ENCODE measurements around the gene TFG. TPM values are rescaled to one million over a fixed set of nuclear protein-coding genes. Genes with fewer than 3 reads are reported as not detected.
"Not testable (repeated sequence)": the region's sequence is repeated elsewhere in the genome, so short reads cannot be mapped to it uniquely, and the experiment has no call there.

TFG gene
- 60.9 and 68.2 TPM in 2 replicates for total RNA-seq (2014; rRNA removed; shearing (Covaris generic))

DNA sequence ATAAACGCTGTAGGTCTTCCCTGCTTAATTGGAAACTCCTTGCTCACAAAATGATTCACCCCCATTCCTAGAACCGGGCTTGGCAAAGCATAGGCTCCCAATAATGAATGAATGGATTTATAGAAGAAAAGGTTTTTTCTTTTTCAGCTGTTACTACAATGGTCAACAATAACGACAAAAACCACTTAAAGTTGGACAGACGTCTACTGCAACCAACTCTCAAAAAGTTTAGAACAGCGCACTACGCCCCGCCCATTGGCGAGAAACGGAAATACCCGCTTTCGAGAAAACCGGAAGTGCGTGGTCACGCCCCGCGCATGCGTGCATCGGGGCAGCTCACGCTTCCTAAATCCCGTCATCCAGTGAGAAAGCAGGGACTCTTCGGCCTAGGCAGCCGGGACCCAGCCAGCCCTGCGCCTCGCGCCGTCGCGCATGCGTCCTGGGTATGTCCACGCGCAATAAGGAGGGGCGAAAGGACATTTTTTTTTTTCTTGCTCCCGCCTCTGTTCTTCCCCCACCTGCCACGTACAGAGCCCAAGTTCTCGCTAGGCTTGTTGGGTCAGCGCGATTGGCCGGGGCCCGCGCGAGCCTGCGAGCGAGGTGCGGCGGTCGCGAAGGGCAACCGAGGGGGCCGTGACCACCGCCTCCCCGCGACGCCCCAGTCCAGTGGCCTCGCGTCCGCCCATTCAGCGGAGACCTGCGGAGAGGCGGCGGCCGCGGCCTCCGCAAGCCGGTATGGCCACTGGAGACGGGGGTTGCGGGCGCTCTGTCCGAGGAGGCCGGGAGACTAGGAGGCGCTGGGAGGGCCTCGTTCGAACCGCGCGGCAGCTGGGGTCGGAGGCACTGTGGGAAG, at the start of gene TFG:
Gene TFG, plus strand, starts transcription at position 506 of the 853 bp plus-strand sequence. CDS start 4,192 bp downstream, outside the sequence.
- DNase-seq (ENCODE audit: low spot score) = peak; percentile 100

DNA sequence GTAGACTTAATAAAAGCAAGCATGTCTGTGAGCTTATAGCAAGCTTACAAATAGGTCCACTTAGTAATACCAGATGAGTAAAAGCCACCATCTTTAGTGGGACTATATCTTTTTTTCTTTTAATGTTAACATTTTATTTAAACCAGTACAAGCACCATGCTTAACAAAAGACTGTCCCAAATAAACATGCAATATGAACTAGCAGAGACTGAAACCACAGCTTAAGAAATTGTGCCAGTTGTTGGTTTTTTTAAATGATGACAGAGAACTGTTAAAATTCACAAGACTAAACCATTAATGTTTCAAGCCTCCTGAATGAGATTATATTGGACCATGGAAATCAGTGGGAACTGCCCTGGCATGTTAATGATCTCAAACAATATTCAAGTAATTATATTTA, 48.0 kb upstream of the TFG start:
- DNase-seq (ENCODE audit: low spot score) = not testable (repeated sequence)

DNA sequence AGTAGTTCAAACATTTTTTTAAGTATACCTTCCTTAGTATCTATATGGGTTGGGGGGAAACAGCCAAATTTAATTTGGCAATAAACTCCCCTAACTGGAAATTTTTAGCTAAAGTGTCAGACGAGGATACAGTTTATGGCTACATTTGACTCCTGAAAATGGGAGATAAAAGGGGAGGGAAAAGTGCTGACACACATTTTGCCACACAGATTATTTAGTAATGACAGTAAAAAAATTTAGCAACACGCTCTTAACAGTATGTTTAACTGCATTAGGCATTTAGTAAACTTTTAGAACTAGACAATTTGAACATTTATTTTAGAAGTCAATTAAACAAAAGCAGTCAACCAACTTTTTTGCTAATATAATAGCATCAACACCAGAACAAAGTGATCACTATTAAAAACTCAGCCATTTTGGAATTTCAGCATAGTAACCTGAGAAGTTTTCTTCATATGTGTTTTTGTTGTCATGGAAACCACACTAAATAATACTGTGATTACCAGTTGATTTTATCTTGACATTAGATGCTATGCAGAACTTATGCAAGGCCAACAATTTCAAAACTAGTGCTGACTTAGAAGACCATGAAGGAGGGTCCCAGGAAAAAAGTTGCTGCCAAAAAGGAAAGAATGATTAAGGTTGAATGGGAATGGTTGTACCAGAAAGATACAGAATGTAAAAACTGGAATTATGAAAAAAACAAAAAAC, 47.0 kb upstream of the TFG start:
- DNase-seq (ENCODE audit: low spot score) = peak; percentile 14

DNA sequence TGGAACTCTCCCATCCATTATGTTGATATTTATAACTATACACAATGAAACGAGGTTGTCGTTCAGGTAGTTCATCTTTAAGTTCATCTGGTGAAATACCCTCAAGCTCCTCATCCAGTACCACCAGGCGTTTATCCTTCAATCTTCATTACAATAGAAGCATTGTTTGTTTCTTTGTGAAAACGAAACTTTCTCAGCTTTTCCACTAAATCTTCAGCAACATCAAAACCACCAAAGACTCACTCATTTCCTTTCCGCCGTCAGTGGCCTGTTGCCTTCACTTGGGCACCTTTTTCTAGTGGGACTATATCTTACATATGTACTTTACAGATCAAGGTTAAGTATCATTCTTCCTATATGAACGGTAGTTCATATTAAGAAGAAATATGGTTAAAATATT, 44.1 kb upstream of the TFG start:
- DNase-seq (ENCODE audit: low spot score) = no peak

DNA sequence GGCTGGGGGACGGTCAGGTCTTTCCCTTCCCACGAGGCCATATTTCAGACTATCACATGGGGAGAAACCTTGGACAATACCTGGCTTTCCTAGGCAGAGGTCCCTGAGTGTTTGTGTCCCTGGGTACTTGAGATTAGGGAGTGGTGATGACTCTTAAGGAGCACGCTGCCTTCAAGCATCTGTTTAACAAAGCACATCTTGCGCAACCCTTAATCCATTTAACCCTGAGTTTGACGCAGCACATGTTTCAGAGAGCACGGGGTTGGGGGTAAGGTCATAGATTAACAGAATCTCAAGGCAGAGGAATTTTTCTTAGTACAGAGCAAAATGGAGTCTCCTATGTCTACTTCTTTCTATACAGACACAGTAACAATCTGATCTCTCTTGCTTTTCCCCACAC, 42.6 kb upstream of the TFG start:
- DNase-seq (ENCODE audit: low spot score) = not testable (repeated sequence)

DNA sequence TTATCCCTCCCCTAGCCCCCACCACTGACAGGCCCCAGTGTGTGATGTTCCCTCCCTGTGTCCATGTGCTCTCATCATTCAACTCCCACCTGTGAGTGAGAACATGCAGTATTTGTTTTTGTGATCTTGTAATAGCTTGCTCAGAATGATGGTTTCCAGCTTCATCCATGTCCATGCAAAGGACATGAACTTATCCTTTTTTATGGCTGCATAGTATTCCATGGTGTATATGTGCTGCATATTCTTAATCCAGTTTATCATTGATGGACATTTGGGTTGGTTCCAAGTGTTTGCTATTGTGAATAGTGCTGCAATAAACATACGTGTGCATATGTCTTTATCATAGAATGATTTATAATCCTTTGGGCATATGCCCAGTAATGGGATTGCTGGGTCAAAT, 42.0 kb upstream of the TFG start:
- not testable (repeated sequence) for DNase-seq (ENCODE audit: low spot score)

DNA sequence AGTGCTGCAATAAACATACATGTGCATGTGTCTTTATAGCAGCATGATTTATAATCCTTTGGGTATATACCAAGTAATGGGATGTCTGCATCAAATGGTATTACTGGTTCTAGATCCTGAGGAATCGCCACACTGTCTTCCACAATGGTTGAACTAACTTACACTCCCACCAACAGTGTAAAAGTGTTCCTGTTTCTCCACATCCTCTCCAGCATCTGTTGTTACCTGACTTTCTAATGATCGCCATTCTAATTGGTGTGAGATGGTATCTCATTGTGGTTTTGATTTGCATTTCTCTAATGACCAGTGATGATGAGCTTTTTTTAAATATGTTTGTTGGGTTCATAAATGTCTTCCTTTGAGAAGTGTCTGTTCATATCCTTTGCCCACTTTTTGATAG, 38.3 kb upstream of the TFG start:
- DNase-seq (ENCODE audit: low spot score) = not testable (repeated sequence)

DNA sequence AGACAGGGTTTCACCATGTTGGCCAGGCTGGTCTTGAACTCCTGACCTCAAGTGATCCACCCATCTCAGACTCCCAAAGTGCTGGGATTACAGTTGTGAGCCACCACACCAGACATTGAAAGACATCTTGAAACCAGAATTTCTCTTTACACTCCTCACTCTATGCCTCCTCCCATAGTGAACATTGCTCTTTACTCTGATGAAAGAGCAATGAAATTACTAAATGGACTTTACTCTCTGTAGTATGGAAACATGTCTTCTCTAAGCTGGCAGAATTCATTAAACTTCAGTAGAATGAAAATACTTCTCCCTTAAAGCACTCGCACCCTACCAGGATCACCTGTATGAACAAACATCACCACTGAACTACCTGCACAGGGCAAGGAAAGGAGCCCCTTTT, 27.8 kb upstream of the TFG start:
- no peak for DNase-seq (ENCODE audit: low spot score)

DNA sequence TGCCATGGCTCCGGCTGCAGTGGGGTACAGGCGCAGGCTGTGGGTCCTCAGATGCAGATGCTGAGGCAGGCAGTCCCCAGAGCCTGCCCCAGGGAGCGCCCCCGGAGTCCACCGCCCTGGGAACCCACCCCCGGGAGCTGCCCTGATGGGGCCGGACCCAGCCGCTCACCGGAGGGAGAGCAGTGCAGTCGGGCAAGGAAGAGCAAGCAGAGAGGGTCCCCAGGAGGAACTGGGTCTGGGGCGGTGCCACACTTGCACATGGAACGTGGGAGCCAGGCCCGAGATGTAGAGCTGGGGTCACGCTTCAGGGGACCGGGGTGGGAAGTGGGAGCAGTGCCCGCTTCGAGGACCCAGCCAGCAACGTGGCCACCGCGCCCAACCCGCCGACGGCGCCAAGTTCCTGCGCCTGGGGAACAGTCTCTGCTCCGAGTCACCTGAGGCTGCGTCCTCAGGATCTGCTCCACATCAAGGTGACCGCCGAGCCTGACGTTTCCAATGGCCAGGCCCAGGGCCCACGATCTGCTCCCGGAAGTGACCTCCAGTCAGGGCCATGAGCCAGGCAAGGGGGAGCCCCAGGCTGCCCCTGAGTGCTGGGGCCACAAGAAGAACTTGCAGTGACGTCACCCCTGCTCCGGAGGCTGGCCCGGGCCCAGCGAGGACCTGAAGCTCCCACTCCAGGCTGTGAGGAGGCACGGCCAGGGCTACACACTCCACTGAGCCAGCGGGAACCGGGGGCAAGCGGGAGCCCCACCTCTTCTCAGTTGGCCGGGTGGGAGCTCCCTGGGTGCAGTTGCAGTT, 27.0 kb upstream of the TFG start:
- DNase-seq (ENCODE audit: low spot score) = no peak

DNA sequence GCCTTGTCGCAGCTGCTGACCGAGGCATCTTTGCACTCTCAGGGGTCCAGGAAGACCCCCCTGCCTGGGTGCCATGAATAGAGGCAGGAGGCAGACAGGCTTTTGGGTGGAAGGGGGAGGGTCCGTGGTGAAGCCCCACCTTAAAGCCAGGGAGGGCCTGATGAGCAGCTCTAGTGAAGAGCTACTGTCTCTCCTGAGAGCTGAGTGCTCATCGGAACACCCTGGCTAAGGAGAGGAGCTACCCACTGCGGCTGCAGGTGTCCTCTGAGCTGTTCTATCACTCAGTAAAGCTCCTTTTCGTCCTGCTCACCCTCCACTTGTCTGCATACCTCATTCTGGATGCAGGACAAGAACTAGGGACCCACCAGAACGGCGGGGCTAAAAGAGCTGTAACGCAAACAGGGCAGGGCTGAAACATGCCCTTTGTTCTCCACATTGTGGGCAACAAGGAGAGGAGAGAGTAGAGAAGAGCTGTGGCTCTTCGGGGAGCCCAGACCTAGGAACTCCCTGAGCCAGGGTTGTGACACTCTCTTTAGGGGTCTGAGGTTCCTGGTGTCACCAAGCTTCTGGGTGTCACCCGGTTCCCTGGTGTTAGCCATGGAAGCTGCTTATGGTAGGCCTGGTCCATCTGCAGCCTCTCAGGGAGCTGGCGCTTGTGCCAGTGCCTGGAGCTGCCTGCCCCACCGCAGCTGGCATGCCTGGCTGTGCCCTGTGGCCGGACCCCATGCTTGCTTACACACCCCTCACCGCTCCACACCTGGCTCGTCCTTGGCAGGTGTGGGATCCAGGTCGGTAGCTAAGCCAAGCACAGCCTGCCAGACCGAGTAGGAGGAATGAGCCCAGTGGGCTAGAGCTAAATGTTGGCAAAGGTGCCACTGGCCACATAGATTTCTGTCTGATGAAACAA, 26.2 kb upstream of the TFG start:
- DNase-seq (ENCODE audit: low spot score) = no peak

DNA sequence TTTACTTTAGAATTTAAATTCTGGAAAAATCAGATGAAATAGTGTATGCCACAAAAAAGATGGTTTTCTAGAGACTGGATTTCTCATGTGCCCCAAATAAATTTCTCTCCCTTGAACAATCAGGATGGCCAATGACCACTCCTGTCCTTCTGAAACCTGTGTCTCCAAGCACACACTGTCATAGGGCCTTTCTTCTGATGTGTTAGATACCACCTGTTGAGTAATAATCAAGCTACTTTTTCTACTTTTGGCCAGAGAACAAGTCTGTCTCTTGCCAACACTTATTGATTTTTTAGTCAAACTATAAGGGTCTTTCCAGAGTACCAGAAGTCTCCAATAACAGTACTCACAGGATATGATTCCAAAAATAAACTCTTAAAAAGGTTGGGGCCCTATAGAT, 16.1 kb upstream of the TFG start:
- DNase-seq (ENCODE audit: low spot score) = no peak

DNA sequence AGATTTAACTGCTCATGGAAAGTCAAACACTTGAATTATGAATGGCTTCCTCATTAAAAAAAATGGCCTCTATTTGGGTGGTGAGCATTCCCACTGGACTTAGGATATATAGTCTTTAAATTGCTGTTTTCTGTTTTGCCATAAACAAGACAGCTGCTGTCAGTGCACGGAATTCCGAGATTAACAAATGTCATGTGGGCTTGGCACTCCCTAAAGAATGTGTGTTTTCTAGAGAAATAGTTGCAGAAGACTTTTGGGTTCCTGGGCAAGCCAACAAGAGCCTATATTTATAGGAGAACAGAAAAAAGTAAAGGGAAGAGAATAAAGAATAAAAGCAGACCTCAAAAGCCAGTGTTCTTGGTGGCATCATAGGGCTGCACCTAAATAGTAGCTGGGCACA, 13.6 kb upstream of the TFG start:
- DNase-seq (ENCODE audit: low spot score) = no peak

DNA sequence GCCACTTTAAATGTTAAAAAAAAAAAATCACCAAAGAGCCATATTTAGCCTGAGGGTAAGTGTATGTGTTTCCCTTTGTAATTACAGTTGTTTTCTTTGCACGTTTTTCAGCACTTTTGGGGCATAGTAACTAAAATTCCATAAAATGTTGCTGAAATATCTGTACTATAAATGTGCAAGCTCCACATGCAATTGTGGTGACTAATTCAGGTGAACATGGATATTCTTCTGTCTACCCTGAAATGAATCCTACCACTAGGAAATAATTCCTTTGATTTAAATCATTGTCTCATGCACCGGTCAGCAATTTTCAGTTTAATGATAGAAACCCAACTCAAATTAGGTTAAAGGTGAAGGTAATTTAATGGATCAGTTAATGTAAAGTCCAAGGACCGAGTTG, 13.1 kb upstream of the TFG start:
- no peak for DNase-seq (ENCODE audit: low spot score)

DNA sequence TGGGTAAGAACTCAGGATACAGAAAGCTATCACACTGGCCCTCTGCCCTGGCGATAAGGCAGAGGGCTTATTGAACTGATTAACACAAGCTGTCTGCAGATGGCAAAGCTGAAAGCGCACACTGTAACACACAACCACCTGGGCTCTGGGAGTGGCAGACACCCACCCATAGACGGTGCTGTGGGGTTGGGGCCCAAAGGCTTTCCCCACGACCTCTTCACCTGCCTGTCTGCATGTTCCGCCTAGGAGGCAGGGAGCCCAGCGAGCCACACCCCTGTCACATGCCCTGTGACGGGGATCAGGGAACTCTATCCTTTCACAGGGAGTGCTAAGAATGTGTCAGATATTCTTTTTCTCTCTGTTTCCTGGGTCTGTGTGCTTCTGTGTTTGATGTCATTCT, 12.1 kb upstream of the TFG start:
- DNase-seq (ENCODE audit: low spot score) = no peak

DNA sequence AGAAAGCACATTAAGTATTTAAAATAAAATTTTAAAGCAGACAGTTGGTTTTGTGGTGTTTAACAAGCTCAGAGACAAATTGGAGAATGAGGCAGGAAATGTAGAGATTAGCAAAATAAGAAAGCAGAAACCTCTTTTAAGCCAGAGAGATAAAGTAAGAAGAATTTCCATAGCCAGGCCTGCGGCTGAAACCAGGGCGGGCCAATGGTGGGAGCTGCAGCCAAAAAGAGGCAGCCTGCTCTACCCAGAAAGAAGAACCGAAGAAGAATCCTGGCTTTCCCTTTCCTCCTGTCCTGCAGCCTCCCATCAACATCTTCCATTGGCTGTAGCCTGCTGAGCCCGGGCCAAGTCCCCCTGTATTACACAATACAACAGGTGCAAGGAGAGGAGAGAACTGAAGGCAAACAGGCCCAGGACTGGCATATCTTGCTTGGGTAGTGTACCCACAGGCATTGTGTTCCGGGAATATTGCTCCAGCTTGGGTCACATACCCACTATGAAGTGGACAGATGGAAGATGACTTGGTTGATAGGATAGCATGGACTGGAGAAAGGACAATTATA, 11.5 kb upstream of the TFG start:
- DNase-seq (ENCODE audit: low spot score) = no peak

DNA sequence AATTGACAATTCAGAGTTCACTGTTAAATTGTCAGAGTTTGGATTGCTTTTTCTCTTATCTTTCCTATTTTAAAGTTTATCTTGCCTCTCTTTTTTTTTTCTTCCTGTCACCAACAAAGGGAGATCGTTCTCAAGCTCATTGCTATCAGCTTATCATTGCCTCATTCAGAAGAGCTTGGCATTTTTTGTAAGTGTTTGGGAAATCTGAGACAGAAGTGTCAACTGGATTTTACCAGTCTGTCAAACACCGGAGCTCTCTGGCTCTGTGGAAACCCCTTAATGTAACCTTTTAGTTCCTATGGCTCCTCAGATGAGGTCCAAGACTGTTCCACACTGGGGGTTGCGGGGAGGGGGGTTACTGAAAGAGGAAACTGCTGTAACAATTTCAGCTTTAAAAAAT, 10.6 kb upstream of the TFG start:
- no peak for DNase-seq (ENCODE audit: low spot score)

DNA sequence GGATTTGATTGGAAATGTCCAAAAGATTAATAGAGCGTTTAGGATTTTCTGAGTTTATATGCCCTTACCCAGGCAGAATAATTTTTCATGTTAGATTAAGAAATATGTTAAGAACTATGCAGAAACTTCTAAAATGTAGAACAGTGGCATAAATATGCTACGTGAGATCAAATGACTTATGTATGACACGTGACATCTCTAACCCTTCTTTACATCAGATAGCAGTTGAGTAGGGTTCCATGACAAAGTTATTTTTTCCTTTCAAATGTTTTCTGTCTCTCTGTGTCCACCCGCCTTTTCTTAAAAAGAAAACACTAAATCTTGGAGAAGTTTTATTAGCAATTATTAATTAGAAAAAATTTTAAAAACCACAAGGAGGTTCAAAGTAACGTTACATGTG, 8.6 kb upstream of the TFG start:
- DNase-seq (ENCODE audit: low spot score) = no peak

DNA sequence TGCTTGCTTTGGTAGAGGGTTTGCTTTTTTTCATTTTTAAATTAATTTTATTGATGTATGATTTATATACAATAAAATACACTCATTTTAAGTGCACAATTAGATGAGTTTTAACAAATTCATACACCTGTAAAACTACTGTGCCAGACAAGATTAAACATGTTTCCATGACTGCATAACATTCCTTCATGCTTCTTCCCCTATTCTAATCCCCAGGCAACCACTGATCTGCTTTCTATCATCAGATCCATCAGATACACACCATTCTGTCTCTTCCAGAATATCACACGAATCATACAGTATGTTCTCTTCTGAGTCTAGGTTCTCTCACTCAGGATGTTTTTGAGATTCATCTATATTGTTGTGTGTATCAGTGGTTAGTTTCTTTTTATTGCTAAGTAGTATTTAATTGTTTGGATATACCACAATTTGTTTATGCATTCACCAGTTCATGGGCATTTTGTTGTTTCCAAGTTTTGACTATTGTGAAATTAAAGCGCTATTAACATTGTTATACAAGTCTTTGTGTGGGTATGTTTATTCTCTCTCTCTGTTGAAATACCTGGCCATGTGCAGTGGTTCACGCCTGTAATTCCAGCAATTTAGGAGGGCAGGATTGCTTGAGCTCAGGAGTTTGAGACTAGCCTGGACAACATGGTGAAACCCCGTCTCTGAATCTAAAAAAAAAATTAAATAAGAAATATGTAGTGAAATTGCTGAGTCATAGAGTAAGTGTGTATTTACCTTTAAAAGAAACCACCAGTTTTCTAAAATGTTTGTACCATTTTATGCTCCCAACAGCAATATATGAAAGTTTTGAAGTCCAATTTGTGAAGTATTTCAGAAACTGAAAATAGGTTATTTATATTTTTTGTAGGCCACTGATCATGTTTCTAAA, 7.0 kb upstream of the TFG start:
- no peak for DNase-seq (ENCODE audit: low spot score)

DNA sequence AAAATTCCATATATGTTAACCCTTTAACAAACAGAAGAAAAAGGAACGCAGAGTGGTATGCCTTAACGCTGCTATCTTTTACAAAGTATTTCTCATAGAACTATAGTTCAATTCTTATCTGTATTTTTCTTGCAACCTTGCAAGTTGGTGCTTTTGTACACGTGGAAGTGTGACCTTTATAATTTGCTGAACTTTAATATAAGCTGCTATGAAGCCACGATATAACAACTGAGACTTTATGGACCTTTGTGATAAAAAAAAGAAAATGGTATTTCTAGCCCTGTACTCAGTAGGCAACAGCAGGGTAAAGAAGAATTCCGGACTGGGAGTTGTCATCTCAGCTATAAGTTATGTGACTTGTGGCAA, 6.3 kb upstream of the TFG start:
- DNase-seq (ENCODE audit: low spot score) = no peak

DNA sequence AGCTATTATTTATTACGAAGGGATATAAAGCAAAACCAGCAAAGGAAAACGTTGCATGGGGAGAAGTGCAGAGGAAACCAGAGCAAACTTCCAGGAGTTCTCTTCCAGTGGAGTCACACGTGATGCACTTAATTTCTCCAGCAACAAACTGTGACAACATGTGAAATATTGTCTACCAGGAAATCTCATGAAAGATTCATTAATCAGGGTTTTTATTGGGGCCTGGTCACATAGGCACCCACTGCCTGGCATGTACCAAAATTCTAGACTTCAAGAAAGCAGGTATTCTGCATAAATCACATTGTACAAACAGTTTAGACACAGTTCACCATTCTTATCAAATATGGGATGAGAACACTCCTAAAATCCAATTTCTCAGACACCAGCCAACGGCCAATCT, 5.4 kb upstream of the TFG start:
- DNase-seq (ENCODE audit: low spot score) = no peak

All from HT-29 (cell line).